RWPE1 (cell line): Measurements from ENCODE around the gene ZNF367.
"Not testable (repeated sequence)": the region's sequence is repeated elsewhere in the genome, so short reads cannot be mapped to it uniquely, and the experiment has no call there.

Experiments
- CTCF ChIA-PET: fragments of 350-600 bp; sonication (Branson Sonifier 250); formaldehyde crosslinking; extraction: SDS; loops from one replicate; lab custom pipeline; 2021; lab: Yijun Ruan, JAX
- POLR2A ChIA-PET: fragments of 400-600 bp; formaldehyde crosslinking; extraction: SDS; loops from one replicate; lab custom pipeline; 2020; ENCODE audit warnings: antibody characterized with exemption; ENCODE audit not compliant: low non-redundant PET; lab: Yijun Ruan, JAX
- DNase-seq: peaks from one replicate; pipeline ENCODE4 v3.0.0; 2012; ENCODE audit warnings: low spot score
- H3K27ac ChIP-seq: fragments of 450-650 bp; 2 replicates; pipeline ENCODE4 v1.5.1; 2017
- CTCF ChIP-seq: fragments of 450-650 bp; conservative IDR thresholded peaks from 2 replicates; pipeline ENCODE4 v1.5.1; 2017; ENCODE audit warnings: low read depth, mild to moderate bottlenecking

The ZNF367 gene

GRCh38 chr9:96360976-96361375 is 57.2 kb downstream of the ZNF367 start:
- no peak for TF ChIP-seq CTCF
- DNase-seq: no peak
- H3K27ac ChIP-seq: no peak overlapping the region
- ChIA-PET CTCF (interaction anchor here (0.6 kb wide), 1 partner anchor 205 kb away, joined by 5 read pairs; no protein-coding TSS in a partner anchor), POLR2A (no interaction called here)

- DNase-seq, CTCF ChIA-PET, POLR2A ChIA-PET, H3K27ac ChIP-seq: not testable (repeated sequence)
Observed at GRCh38 chr9:96360523-96360922, 57.6 kb downstream of the ZNF367 start.

GRCh38 chr9:96350866-96351265 is 67.3 kb downstream of the ZNF367 start:
- TF ChIP-seq CTCF: no peak
- POLR2A ChIA-PET: no interaction called here
- CTCF ChIA-PET: interaction anchor here (1.0 kb wide), 1 partner anchor 23 kb away, joined by 7 read pairs; no protein-coding TSS in a partner anchor
- no peak overlapping the region for H3K27ac ChIP-seq
- DNase-seq: no peak

- DNase-seq: no peak
- ChIA-PET CTCF (interaction anchor here (1.0 kb wide), 1 partner anchor 20 kb away, joined by 5 read pairs; no protein-coding TSS in a partner anchor), POLR2A (no interaction called here)
- H3K27ac ChIP-seq: no peak overlapping the region
- no peak for TF ChIP-seq CTCF
Observed at GRCh38 chr9:96348261-96348660, 69.9 kb downstream of the ZNF367 start.

- TF ChIP-seq CTCF: no peak
- ChIA-PET POLR2A (no interaction called here), CTCF (interaction anchor here (0.6 kb wide), 2 partner anchors 11 to 212 kb away, joined by 3 to 4 read pairs; no protein-coding TSS in a partner anchor)
- H3K27ac ChIP-seq: peak overlapping the region; percentile 45
- DNase-seq: no peak
Observed at GRCh38 chr9:96345551-96345950, 72.6 kb downstream of the ZNF367 start.

GRCh38 chr9:96344458-96345180 is 73.6 kb downstream of the ZNF367 start:
- ChIA-PET CTCF (interaction anchor here (0.6 kb wide), 2 partner anchors 10 to 17 kb away, joined by 3 to 4 read pairs; no protein-coding TSS in a partner anchor), POLR2A (interaction anchor here (0.6 kb wide), 1 partner anchor 32 kb away, joined by 6 read pairs; no protein-coding TSS in a partner anchor)
- peak overlapping the region; percentile 61 for H3K27ac ChIP-seq
- DNase-seq: peak; percentile 97
- TF ChIP-seq CTCF: no peak
